ENCODE measurements around the gene FRMD6.

Gene FRMD6

GRCh38 chr14:51663783-51664326 is 12.1 kb downstream of the FRMD6 start:
- H3K4me3 Mint-ChIP-seq: no peak overlapping the region
- ATAC-seq (ENCODE audit: low read depth) (no peak), DNase-seq (ENCODE audit: low spot score in 2 of 2) (no peak)
- no peaks in the 10 kb centered on the region for H3K4me1 Mint-ChIP-seq
- peaks cover 2% of the 10 kb centered on the region for H3K36me3 Mint-ChIP-seq
- H3K27me3 Mint-ChIP-seq: peaks cover 8% of the 10 kb centered on the region
- H3K9me3 Mint-ChIP-seq: peaks cover 4% of the 10 kb centered on the region
- H3K27ac Mint-ChIP-seq: no peak overlapping the region

DNA sequence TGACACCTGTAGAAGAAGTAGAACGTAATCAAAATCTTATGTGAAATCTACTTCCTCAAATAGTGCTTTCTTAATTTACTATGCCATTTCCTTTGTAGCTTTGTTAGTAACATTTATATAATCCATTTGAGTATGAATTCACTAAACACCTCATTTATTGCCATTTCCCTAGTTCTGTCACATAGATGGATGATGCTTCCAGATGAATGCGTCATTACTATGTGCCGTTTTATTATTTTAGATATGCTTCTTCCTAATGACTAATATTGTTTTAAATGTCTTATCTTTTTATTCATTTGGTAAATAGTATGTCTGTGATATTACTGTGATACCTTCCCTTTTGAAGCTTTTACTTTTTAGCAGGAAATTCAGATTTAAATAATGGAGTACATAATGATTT is 14.4 kb downstream of the FRMD6 start:
- Mint-ChIP-seq H3K9me3 (peaks cover 4% of the 10 kb centered on the region), H3K27me3 (peaks cover 5% of the 10 kb centered on the region), H3K27ac (no peak overlapping the region), H3K4me1 (no peaks in the 10 kb centered on the region), H3K36me3 (peaks cover 2% of the 10 kb centered on the region), H3K4me3 (no peak overlapping the region)
- ATAC-seq (ENCODE audit: low read depth) (no peak), DNase-seq (ENCODE audit: low spot score in 2 of 2) (no peak)

GRCh38 chr14:51666826-51667225 is 15.1 kb downstream of the FRMD6 start:
- Mint-ChIP-seq H3K4me1 (no peaks in the 10 kb centered on the region), H3K36me3 (peaks cover 2% of the 10 kb centered on the region), H3K27me3 (peaks cover 5% of the 10 kb centered on the region), H3K9me3 (peaks cover 4% of the 10 kb centered on the region), H3K4me3 (no peak overlapping the region), H3K27ac (no peak overlapping the region)
- ATAC-seq (ENCODE audit: low read depth): no peak
- no peak for DNase-seq (ENCODE audit: low spot score in 2 of 2)

DNA sequence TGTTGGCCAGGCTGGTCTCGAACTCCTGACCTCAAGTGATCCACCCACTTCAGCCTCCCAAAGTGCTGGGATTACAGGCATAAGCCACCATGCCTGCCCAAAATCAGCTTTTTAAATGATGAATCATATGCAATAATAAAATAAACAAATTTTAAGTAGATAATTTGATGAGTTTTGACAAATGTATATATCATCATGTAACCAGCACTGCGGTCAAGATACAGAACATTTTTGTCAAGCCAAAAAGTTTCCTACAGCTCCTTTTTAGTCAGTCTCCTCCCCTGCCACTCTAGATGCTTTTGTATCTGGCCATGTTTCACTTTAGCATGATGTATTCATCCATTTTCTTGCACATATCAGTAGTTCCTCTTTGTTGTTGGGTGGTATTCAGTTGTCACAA is 17.2 kb downstream of the FRMD6 start:
- H3K27ac Mint-ChIP-seq: no peak overlapping the region
- H3K4me1 Mint-ChIP-seq: no peaks in the 10 kb centered on the region
- DNase-seq (ENCODE audit: low spot score in 2 of 2) (no peak), ATAC-seq (ENCODE audit: low read depth) (no peak)
- no peak overlapping the region for H3K4me3 Mint-ChIP-seq
- H3K27me3 Mint-ChIP-seq: peaks cover 5% of the 10 kb centered on the region
- peaks cover 4% of the 10 kb centered on the region for H3K9me3 Mint-ChIP-seq
- peaks cover 2% of the 10 kb centered on the region for H3K36me3 Mint-ChIP-seq

DNA sequence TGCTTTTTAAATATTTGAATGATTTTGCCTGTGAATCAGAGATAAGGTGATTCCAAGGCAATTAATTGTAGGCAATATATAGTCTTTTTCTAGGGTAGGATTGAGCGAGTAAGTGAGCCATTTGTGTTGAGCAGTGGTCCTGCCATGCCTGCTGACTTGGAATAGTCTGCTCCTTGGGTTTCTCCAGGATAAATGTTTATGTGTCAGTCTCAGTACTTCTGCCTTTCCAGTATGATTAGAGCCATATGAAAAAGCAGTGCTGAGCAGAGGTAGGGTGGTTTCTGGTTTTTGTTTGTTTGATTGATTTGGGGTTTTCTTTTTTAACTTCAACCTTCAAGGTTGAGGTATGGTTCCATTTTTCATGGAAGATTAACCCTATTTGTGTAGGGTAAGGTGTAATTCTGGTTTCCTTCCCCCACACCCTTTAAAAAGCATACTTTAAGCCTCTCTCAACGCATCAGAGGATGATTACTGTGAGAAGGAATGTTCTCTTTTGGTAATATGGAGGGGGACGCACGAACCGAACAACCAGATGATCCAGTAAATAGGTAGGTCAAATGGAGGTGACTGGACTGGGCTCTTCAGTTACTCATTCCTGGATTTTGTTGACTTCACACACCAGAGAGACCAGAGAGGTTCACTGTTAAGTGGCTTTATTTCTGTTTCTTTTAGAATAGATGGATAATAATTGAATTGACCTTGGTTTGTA is 22.7 kb downstream of the FRMD6 start:
- H3K4me1 Mint-ChIP-seq: no peaks in the 10 kb centered on the region
- peaks cover 6% of the 10 kb centered on the region for H3K27me3 Mint-ChIP-seq
- no peak overlapping the region for H3K4me3 Mint-ChIP-seq
- DNase-seq (ENCODE audit: low spot score in 2 of 2): no peak
- H3K36me3 Mint-ChIP-seq: no peaks in the 10 kb centered on the region
- no peaks in the 10 kb centered on the region for H3K9me3 Mint-ChIP-seq
- H3K27ac Mint-ChIP-seq: no peak overlapping the region
- ATAC-seq (ENCODE audit: low read depth): no peak

GRCh38 chr14:51676549-51676948 is 24.8 kb downstream of the FRMD6 start:
- DNase-seq (ENCODE audit: low spot score in 2 of 2) (no peak), ATAC-seq (ENCODE audit: low read depth) (no peak)
- Mint-ChIP-seq H3K9me3 (no peaks in the 10 kb centered on the region), H3K36me3 (no peaks in the 10 kb centered on the region), H3K27me3 (peaks cover 6% of the 10 kb centered on the region), H3K4me1 (no peaks in the 10 kb centered on the region), H3K4me3 (no peak overlapping the region), H3K27ac (no peak overlapping the region)

- Mint-ChIP-seq H3K27ac (no peak overlapping the region), H3K4me1 (no peaks in the 10 kb centered on the region), H3K4me3 (no peak overlapping the region), H3K9me3 (no peaks in the 10 kb centered on the region), H3K36me3 (no peaks in the 10 kb centered on the region), H3K27me3 (peaks cover 6% of the 10 kb centered on the region)
- DNase-seq (ENCODE audit: low spot score in 2 of 2) (no peak), ATAC-seq (ENCODE audit: low read depth) (no peak)
Measured at GRCh38 chr14:51677266-51677665, 25.6 kb downstream of the FRMD6 start.

DNA sequence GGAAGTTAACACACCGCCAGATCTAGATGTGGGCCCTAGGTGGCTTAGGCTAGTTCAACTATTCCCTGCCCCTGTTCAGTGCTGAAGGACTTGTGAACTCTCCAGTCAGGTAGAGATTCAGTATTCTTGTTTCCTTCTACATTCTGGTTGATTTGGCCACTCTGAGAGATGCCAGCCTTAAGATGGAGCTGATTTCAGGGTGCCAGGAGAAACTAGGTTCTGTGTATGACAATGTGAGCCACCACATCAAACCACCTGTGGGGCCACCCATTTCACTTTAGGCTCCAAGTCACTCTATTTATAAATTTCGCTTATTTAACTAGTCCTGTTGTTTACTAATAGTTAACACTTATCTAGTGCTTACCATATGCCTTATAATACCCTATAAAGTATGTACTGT is 26.0 kb downstream of the FRMD6 start:
- Mint-ChIP-seq H3K36me3 (no peaks in the 10 kb centered on the region), H3K27me3 (peaks cover 6% of the 10 kb centered on the region), H3K9me3 (no peaks in the 10 kb centered on the region), H3K4me3 (no peak overlapping the region), H3K27ac (no peak overlapping the region), H3K4me1 (no peaks in the 10 kb centered on the region)
- no peak for ATAC-seq (ENCODE audit: low read depth)
- DNase-seq (ENCODE audit: low spot score in 2 of 2): no peak

- Mint-ChIP-seq H3K4me1 (no peaks in the 10 kb centered on the region), H3K4me3 (no peak overlapping the region), H3K27ac (no peak overlapping the region), H3K36me3 (no peaks in the 10 kb centered on the region), H3K9me3 (no peaks in the 10 kb centered on the region), H3K27me3 (peaks cover 5% of the 10 kb centered on the region)
- ATAC-seq (ENCODE audit: low read depth): no peak
- no peak for DNase-seq (ENCODE audit: low spot score in 2 of 2)
Measured at GRCh38 chr14:51680031-51680430, 28.3 kb downstream of the FRMD6 start.

GRCh38 chr14:51681411-51681810 is 29.7 kb downstream of the FRMD6 start:
- ATAC-seq (ENCODE audit: low read depth) (no peak), DNase-seq (ENCODE audit: low spot score in 2 of 2) (no peak)
- Mint-ChIP-seq H3K36me3 (no peaks in the 10 kb centered on the region), H3K27me3 (peaks cover 8% of the 10 kb centered on the region), H3K9me3 (no peaks in the 10 kb centered on the region), H3K4me1 (no peaks in the 10 kb centered on the region), H3K27ac (no peak overlapping the region), H3K4me3 (no peak overlapping the region)

GRCh38 chr14:51682411-51682810 is 30.7 kb downstream of the FRMD6 start:
- Mint-ChIP-seq H3K36me3 (no peaks in the 10 kb centered on the region), H3K4me1 (no peaks in the 10 kb centered on the region), H3K27me3 (peaks cover 8% of the 10 kb centered on the region), H3K27ac (no peak overlapping the region), H3K4me3 (no peak overlapping the region), H3K9me3 (no peaks in the 10 kb centered on the region)
- no peak for ATAC-seq (ENCODE audit: low read depth)
- no peak for DNase-seq (ENCODE audit: low spot score in 2 of 2)

GRCh38 chr14:51684760-51685159 is 33.0 kb downstream of the FRMD6 start:
- no peak for DNase-seq (ENCODE audit: low spot score in 2 of 2)
- Mint-ChIP-seq H3K9me3 (no peaks in the 10 kb centered on the region), H3K27ac (no peak overlapping the region), H3K4me3 (no peak overlapping the region), H3K36me3 (no peaks in the 10 kb centered on the region), H3K27me3 (peaks cover 5% of the 10 kb centered on the region), H3K4me1 (no peaks in the 10 kb centered on the region)
- no peak for ATAC-seq (ENCODE audit: low read depth)

GRCh38 chr14:51691176-51691575 is 39.5 kb downstream of the FRMD6 start:
- Mint-ChIP-seq H3K27me3 (peaks cover 2% of the 10 kb centered on the region), H3K27ac (no peak overlapping the region), H3K4me1 (no peaks in the 10 kb centered on the region)

DNA sequence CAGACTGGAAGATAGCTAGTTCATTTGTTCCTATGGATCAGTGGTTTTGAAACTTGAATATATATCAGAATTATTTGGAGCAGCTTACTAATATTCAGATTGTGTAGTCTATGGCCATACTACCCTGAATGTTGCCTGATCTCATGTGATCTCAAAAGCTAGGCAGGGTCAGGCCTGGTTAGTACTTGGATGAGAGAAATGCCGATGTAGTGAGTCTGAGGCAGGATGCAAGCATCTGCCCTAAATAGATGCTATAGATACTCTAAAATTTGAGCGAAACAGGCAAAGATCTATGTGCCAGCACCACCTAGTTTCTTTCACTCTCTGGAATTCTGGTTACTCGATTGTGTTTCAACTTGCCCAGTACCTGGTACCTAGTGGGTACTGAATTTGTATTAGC is 40.9 kb downstream of the FRMD6 start:
- Mint-ChIP-seq H3K36me3 (no peaks in the 10 kb centered on the region), H3K27ac (no peak overlapping the region), H3K27me3 (peaks cover 2% of the 10 kb centered on the region), H3K4me1 (no peaks in the 10 kb centered on the region), H3K9me3 (peaks cover 2% of the 10 kb centered on the region), H3K4me3 (no peak overlapping the region)
- DNase-seq (ENCODE audit: low spot score in 2 of 2) (no peak), ATAC-seq (ENCODE audit: low read depth) (no peak)

More at GRCh38 chr14:51691176-51691575, 39.5 kb downstream of the FRMD6 start:
- H3K4me3 Mint-ChIP-seq: no peak overlapping the region
- no peaks in the 10 kb centered on the region for H3K36me3 Mint-ChIP-seq
- DNase-seq (ENCODE audit: low spot score in 2 of 2): no peak
- H3K9me3 Mint-ChIP-seq: peaks cover 2% of the 10 kb centered on the region
- no peak for ATAC-seq (ENCODE audit: low read depth)

- ATAC-seq (ENCODE audit: low read depth): no peak
- Mint-ChIP-seq H3K27me3 (peaks cover 4% of the 10 kb centered on the region), H3K4me3 (no peak overlapping the region), H3K36me3 (no peaks in the 10 kb centered on the region), H3K9me3 (no peaks in the 10 kb centered on the region), H3K4me1 (no peaks in the 10 kb centered on the region), H3K27ac (no peak overlapping the region)
- DNase-seq (ENCODE audit: low spot score in 2 of 2): no peak
Measured at GRCh38 chr14:51697848-51698247, 46.1 kb downstream of the FRMD6 start.
